Cardiac muscle cell (in vitro differentiated cells and primary cell): Measurements from ENCODE around the gene TMEM151A. TPM values are rescaled to one million over a fixed set of nuclear protein-coding genes. Genes with fewer than 3 reads are reported as not detected.

Experiments used
- DNase-seq, 2 donors: peaks; one replicate each; pipeline versions ENCODE4 v3.0.0 to v3.0.0-alpha.2; 2010 to 2017; ENCODE audit warnings: low read depth in 1 of 2, low spot score in 1 of 2
- H3K27ac ChIP-seq: fragments of 200-600 bp; sonication (generic); 2 replicates; pipeline ENCODE4 v1.5.1; 2016
- H3K27me3 ChIP-seq: fragments of 200-600 bp; sonication (generic); 2 replicates; pipeline ENCODE4 v1.6.0; 2016; ENCODE audit warnings: control low read depth
- H3K36me3 ChIP-seq: fragments of 200-600 bp; sonication (generic); 2 replicates; pipeline ENCODE4 v1.5.1; 2016; ENCODE audit warnings: control low read depth
- H3K4me1 ChIP-seq: fragments of 200-600 bp; sonication (generic); 2 replicates; pipeline ENCODE4 v1.8.1; 2017; ENCODE audit warnings: low read depth, mild to moderate bottlenecking, mixed run types
- H3K4me3 ChIP-seq: fragments of 200-600 bp; sonication (generic); 2 replicates; pipeline ENCODE4 v1.5.1; 2016; ENCODE audit warnings: mild to moderate bottlenecking
- H3K9me3 ChIP-seq: fragments of 200-600 bp; sonication (generic); 2 replicates; pipeline ENCODE4 v1.5.1; 2017; ENCODE audit warnings: low read depth, mild to moderate bottlenecking, control low read depth
- polyA plus RNA-seq: library from polyadenylated mRNA; unstranded; fragments of >200 nt; fragmentation: Nextera tagmentation; extraction: Ambion mirVana; gene quantifications from 2 replicates; pipeline ENCODE4 v1.2.1, GENCODE V29; 2016
- total RNA-seq: library from RNA; depleted of rRNA; stranded (reverse); fragments of >200 nt; gene quantifications from 2 replicates; pipeline ENCODE4 v1.2.3, GENCODE V29; 2016
- TF ChIP-seq, protein P1 (sequence below): IDR thresholded peaks from 2 replicates; pipeline ENCODE4 v1.5.1; 2012; ENCODE audit warnings: low read depth, mild to moderate bottlenecking, low read length

The TMEM151A gene
- total and polyA plus RNA-seq, 2 experiments from 2014 or later, result 2.0 to 2.6 TPM

DNA sequence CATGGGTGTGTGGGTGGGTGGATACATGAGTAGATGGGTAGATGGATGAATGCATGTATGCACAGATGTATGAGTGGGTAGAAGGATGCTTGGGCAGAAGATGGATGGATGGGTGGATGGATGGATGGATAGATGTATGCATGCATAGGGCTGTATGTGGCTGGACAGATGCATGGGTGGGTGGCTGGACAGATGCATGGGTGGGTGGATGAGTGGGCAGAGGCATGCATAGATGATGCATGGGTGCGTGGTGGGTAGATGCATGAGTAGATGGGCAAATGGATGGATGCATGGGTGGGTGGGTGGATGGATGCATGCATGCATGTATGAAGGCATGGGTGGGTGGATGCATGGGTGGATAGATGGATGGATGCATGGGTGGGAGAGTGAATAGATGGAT lies 32.0 kb downstream of the TMEM151A start:
- peaks cover 13% of the 10 kb centered on the region for H3K4me1 ChIP-seq
- TF ChIP-seq, protein P1, sequence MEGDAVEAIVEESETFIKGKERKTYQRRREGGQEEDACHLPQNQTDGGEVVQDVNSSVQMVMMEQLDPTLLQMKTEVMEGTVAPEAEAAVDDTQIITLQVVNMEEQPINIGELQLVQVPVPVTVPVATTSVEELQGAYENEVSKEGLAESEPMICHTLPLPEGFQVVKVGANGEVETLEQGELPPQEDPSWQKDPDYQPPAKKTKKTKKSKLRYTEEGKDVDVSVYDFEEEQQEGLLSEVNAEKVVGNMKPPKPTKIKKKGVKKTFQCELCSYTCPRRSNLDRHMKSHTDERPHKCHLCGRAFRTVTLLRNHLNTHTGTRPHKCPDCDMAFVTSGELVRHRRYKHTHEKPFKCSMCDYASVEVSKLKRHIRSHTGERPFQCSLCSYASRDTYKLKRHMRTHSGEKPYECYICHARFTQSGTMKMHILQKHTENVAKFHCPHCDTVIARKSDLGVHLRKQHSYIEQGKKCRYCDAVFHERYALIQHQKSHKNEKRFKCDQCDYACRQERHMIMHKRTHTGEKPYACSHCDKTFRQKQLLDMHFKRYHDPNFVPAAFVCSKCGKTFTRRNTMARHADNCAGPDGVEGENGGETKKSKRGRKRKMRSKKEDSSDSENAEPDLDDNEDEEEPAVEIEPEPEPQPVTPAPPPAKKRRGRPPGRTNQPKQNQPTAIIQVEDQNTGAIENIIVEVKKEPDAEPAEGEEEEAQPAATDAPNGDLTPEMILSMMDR, result no peak
- no peaks in the 10 kb centered on the region for H3K36me3 ChIP-seq
- no peaks in the 10 kb centered on the region for H3K27me3 ChIP-seq
- H3K27ac ChIP-seq, result no peak overlapping the region
- no peak for DNase-seq
- no peak overlapping the region for H3K4me3 ChIP-seq
- no peaks in the 10 kb centered on the region for H3K9me3 ChIP-seq

- peaks cover 14% of the 10 kb centered on the region for H3K4me1 ChIP-seq
- no peak overlapping the region for H3K4me3 ChIP-seq
- no peaks in the 10 kb centered on the region for H3K9me3 ChIP-seq
- H3K27ac ChIP-seq, result no peak overlapping the region
- H3K27me3 ChIP-seq, result no peaks in the 10 kb centered on the region
- peak in 1 of 2 donors; percentile 60 for DNase-seq
- H3K36me3 ChIP-seq, result no peaks in the 10 kb centered on the region
- TF ChIP-seq, protein P1, result no peak
Measured at GRCh38 chr11:66324664-66325063, 33.0 kb downstream of the TMEM151A start.

- TF ChIP-seq, protein P1, result no peak
- Histone ChIP-seq H3K27ac (no peak overlapping the region), H3K9me3 (no peaks in the 10 kb centered on the region), H3K36me3 (no peaks in the 10 kb centered on the region), H3K27me3 (no peaks in the 10 kb centered on the region), H3K4me1 (peaks cover 14% of the 10 kb centered on the region), H3K4me3 (no peak overlapping the region)
- DNase-seq, result no peak
Measured at GRCh38 chr11:66325263-66325671, 33.6 kb downstream of the TMEM151A start.

DNA sequence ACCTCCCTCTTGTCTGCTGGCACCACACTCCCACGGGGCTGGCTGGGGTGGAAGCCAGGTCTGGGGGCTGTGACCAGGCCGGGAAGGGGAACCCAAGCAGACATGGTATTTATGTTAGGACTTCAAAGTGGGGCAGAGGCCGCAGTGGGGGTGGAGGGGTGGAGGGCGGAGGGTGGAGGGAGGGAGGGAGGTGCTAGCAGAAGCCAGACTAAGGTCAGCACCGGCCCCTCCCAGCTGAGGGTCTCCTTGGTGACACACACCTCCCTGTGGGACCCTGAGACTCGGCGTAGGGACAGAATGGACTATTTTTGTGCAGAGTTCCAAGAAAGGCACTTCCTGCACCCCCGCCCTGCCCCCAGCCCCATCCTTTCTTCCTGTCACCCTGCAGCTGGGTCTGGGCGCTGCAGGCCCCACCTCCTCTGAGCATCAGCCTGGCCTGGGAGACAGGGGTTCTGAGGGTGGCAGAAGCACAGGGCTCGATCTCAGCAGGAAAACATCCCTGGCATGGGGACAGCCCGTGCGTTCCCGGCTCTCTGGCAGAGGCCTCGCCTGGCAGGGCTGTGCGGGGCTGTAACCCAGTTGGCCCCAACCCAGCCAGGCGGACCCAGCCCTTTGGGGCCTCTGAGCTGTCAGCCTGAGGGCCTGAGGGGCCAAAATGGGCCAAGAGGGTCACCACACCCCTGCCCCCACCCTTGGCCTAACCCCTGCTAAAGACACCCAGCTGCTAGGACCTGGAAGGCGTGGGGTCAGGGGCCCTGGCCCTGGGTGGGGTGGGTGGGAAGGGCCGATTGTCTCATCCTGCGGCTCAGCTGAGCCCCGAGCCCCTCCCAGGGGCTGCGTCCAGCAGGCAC lies 34.8 kb downstream of the TMEM151A start:
- TF ChIP-seq, protein P1, result no peak
- H3K4me3 ChIP-seq, result no peak overlapping the region
- no peak overlapping the region for H3K27ac ChIP-seq
- no peaks in the 10 kb centered on the region for H3K27me3 ChIP-seq
- peak in 1 of 2 donors; percentile 52 for DNase-seq
- H3K9me3 ChIP-seq, result no peaks in the 10 kb centered on the region
- peaks cover 14% of the 10 kb centered on the region for H3K4me1 ChIP-seq
- H3K36me3 ChIP-seq, result no peaks in the 10 kb centered on the region

GRCh38 chr11:66327171-66328030 lies 35.7 kb downstream of the TMEM151A start:
- Histone ChIP-seq H3K27me3 (no peaks in the 10 kb centered on the region), H3K36me3 (no peaks in the 10 kb centered on the region), H3K4me1 (peaks cover 20% of the 10 kb centered on the region), H3K9me3 (no peaks in the 10 kb centered on the region), H3K27ac (no peak overlapping the region), H3K4me3 (no peak overlapping the region)
- TF ChIP-seq, protein P1, result no peak
- peak in 1 of 2 donors; percentile 47 for DNase-seq
